ENCODE measurements around the gene MAP3K5. TPM values are rescaled to one million over a fixed set of nuclear protein-coding genes. Genes with fewer than 3 reads are reported as not detected.

The MAP3K5 gene
- total RNA-seq, 2 donors from 2014 or later, result 65.7 to 98.4 TPM

- Histone ChIP-seq H3K27me3 (replicated peaks; ENCODE audit: insufficient read depth) (no peaks in the 10 kb centered on the region), H3K4me1 (replicated peaks) (peaks cover 14% of the 10 kb centered on the region), H3K36me3 (peaks cover 0 to 4% of the 10 kb centered on the region in 2 donors), H3K4me3 (no peak overlapping the region), H3K27ac (no peak overlapping the region), H3K9me3 (no peaks in the 10 kb centered on the region)
- TF ChIP-seq CTCF (IDR thresholded peaks at IDR 0.05) (no peak), POLR2A (IDR thresholded peaks at IDR 0.05) (no peak), POLR2AphosphoS5 (IDR thresholded peaks at IDR 0.05) (no peak)
- DNase-seq (ENCODE audit: low spot score), result no peak
- intact Hi-C loops (cut with DNase I), result no loop called here
These were observed 220.8 kb downstream of the MAP3K5 start for GRCh38 chr6:136571496-136571895.

- DNase-seq (ENCODE audit: low spot score), result no peak
- Histone ChIP-seq H3K27ac (no peak overlapping the region), H3K4me1 (replicated peaks) (peaks cover 14% of the 10 kb centered on the region), H3K27me3 (replicated peaks; ENCODE audit: insufficient read depth) (no peaks in the 10 kb centered on the region), H3K4me3 (no peak overlapping the region), H3K9me3 (no peaks in the 10 kb centered on the region), H3K36me3 (peaks cover 0 to 4% of the 10 kb centered on the region in 2 donors)
- TF ChIP-seq POLR2AphosphoS5 (IDR thresholded peaks at IDR 0.05) (no peak), CTCF (IDR thresholded peaks at IDR 0.05) (no peak), POLR2A (IDR thresholded peaks at IDR 0.05) (no peak)
- 98% methylated on average over 5 of the region's 5 CpGs for WGBS
- intact Hi-C loops (cut with DNase I), result no loop called here
These were observed 221.2 kb downstream of the MAP3K5 start for GRCh38 chr6:136571065-136571464.

- Histone ChIP-seq H3K36me3 (no peaks in the 10 kb centered on the region), H3K27ac (peak overlapping the region in 1 of 2 donors; percentile 81), H3K4me3 (no peak overlapping the region), H3K4me1 (replicated peaks) (peaks cover 26% of the 10 kb centered on the region), H3K9me3 (no peaks in the 10 kb centered on the region), H3K27me3 (replicated peaks; ENCODE audit: insufficient read depth) (no peaks in the 10 kb centered on the region)
- intact Hi-C loops (cut with DNase I), result no loop called here
- no peak for DNase-seq (ENCODE audit: low spot score)
- 42% methylated on average over 3 of the region's 3 CpGs for WGBS
- TF ChIP-seq POLR2A (IDR thresholded peaks at IDR 0.05) (no peak), POLR2AphosphoS5 (IDR thresholded peaks at IDR 0.05) (no peak), CTCF (IDR thresholded peaks at IDR 0.05) (no peak)
These were observed 224.1 kb downstream of the MAP3K5 start for GRCh38 chr6:136568129-136568528.

- intact Hi-C loops (cut with DNase I), result no loop called here
- Histone ChIP-seq H3K27me3 (replicated peaks; ENCODE audit: insufficient read depth) (no peaks in the 10 kb centered on the region), H3K9me3 (no peaks in the 10 kb centered on the region), H3K36me3 (no peaks in the 10 kb centered on the region), H3K4me3 (no peak overlapping the region), H3K27ac (peak overlapping the region; percentile 73 to 81), H3K4me1 (replicated peaks) (peaks cover 26% of the 10 kb centered on the region)
- TF ChIP-seq POLR2AphosphoS5 (IDR thresholded peaks at IDR 0.05), result no peak
- WGBS, result 85% methylated on average over 4 of the region's 4 CpGs
- DNase-seq (ENCODE audit: low spot score), result no peak
These were observed 224.6 kb downstream of the MAP3K5 start for GRCh38 chr6:136567688-136568087.

- peak overlapping the region; percentile 73 to 81 for H3K27ac ChIP-seq
- TF ChIP-seq POLR2AphosphoS5 (IDR thresholded peaks at IDR 0.05) (no peak), CTCF (IDR thresholded peaks at IDR 0.05) (no peak), POLR2A (IDR thresholded peaks at IDR 0.05) (no peak)
- no peak for DNase-seq (ENCODE audit: low spot score)
- WGBS, result 19% methylated on average over 2 of the region's 2 CpGs
- no peak overlapping the region for H3K4me3 ChIP-seq
- H3K27me3 ChIP-seq (replicated peaks; ENCODE audit: insufficient read depth), result no peaks in the 10 kb centered on the region
- intact Hi-C loops (cut with DNase I), result no loop called here
- H3K4me1 ChIP-seq (replicated peaks), result peaks cover 26% of the 10 kb centered on the region
- H3K9me3 ChIP-seq, result no peaks in the 10 kb centered on the region
- H3K36me3 ChIP-seq, result no peaks in the 10 kb centered on the region
These were observed 225.4 kb downstream of the MAP3K5 start for GRCh38 chr6:136566851-136567250.
